DOHH2 (cell line): ENCODE data around the gene ENC1.

Experiments used
- H3F3A ChIP-seq: fragments of 200-600 bp; sonication (generic), shearing (Covaris generic); 2 replicates; pipeline ENCODE4 v1.6.0; 2016; ENCODE audit warnings: antibody characterized with exemption, mild to moderate bottlenecking; ENCODE audit not compliant: control insufficient read depth, insufficient read depth
- H3K27ac ChIP-seq: fragments of 200-600 bp; sonication (generic); 2 replicates; pipeline ENCODE4 v1.5.1; 2014; ENCODE audit warnings: low read depth, mild to moderate bottlenecking, low read length, moderate library complexity
- H3K27me3 ChIP-seq: fragments of 200-600 bp; sonication (generic); 2 replicates; pipeline ENCODE4 v1.6.1; 2014; ENCODE audit warnings: mild to moderate bottlenecking, low read length, mixed read lengths; ENCODE audit not compliant: control insufficient read depth
- H3K36me3 ChIP-seq: fragments of 200-600 bp; sonication (generic); 2 replicates; pipeline ENCODE4 v1.6.1; 2014; ENCODE audit warnings: mild to moderate bottlenecking, low read length, moderate library complexity, mixed read lengths; ENCODE audit not compliant: control insufficient read depth
- H3K4me1 ChIP-seq: fragments of 200-600 bp; sonication (generic); 2 replicates; pipeline ENCODE4 v1.6.1; 2014; ENCODE audit warnings: mild to moderate bottlenecking, low read length, mixed read lengths; ENCODE audit not compliant: control insufficient read depth
- H3K4me2 ChIP-seq: fragments of 200-600 bp; sonication (generic); 2 replicates; pipeline ENCODE4 v1.6.0; 2014; ENCODE audit warnings: mild to moderate bottlenecking, low read length, moderate library complexity
- H3K4me3 ChIP-seq: fragments of 200-600 bp; sonication (generic); 2 replicates; pipeline ENCODE4 v1.5.1; 2014; ENCODE audit warnings: mild to moderate bottlenecking, low read length, mixed read lengths
- H3K79me2 ChIP-seq: fragments of 200-600 bp; sonication (generic); 2 replicates; pipeline ENCODE4 v1.6.1; 2014; ENCODE audit warnings: mild to moderate bottlenecking, low read length, mixed read lengths; ENCODE audit not compliant: control insufficient read depth
- H3K9me2 ChIP-seq: fragments of 200-600 bp; sonication (generic); replicated peaks from 2 replicates; pipeline ENCODE4 v1.6.1; 2014; ENCODE audit warnings: mild to moderate bottlenecking, low read length, mixed read lengths; ENCODE audit not compliant: control insufficient read depth
- H3K9me3 ChIP-seq: fragments of 200-600 bp; sonication (generic); 2 replicates; pipeline ENCODE4 v1.6.1; 2014; ENCODE audit warnings: antibody characterized with exemption, low read length, mixed read lengths; ENCODE audit not compliant: control insufficient read depth, insufficient read depth
- H4K20me1 ChIP-seq: fragments of 200-600 bp; sonication (generic); 2 replicates; pipeline ENCODE4 v1.6.0; 2014; ENCODE audit warnings: low read depth, mild to moderate bottlenecking, antibody characterized with exemption, low read length, moderate library complexity; ENCODE audit not compliant: control insufficient read depth, insufficient read depth
- EZH2phosphoT487 ChIP-seq: fragments of 200-600 bp; sonication (generic); IDR thresholded peaks from 2 replicates; pipeline ENCODE4 v1.6.1; 2017; ENCODE audit warnings: borderline replicate concordance, mild to moderate bottlenecking, antibody characterized with exemption, low read length, moderate library complexity, mixed read lengths
- TF ChIP-seq, protein P1 (sequence below): fragments of 200-600 bp; sonication (generic); IDR thresholded peaks from one replicate; pipeline ENCODE4 v1.5.1; 2014; ENCODE audit warnings: antibody characterized with exemption, mild to moderate bottlenecking, low read depth, low read length; ENCODE audit not compliant: poor library complexity, severe bottlenecking

ENC1 gene

DNA sequence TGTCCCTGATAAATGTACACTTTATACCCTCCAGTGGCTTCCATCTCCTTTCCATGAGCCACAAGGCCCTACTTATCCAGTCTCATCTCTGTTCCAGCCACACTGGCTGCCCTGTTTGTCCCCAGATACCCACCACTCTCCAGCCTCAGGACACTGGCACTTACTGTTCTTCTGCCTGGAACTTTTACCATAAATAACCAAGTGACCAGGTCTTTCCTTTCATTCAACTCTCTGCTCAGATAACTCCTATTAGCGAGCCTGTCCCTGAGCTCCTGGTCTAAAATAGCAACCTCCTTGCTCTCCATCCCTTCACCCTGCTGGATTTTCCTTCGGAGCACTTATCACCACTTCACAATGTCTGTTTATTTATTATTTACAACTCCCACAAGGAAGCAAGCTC, 16.6 kb upstream of the ENC1 start:
- Histone ChIP-seq H3K9me3 (no peaks in the 10 kb centered on the region), H3K4me2 (no peak overlapping the region), H3K27me3 (peaks cover 11% of the 10 kb centered on the region), H3K36me3 (no peaks in the 10 kb centered on the region), H3K4me3 (no peak overlapping the region), H3K79me2 (no peaks in the 10 kb centered on the region), H3K27ac (no peak overlapping the region), H3K4me1 (no peaks in the 10 kb centered on the region), H3F3A (no peaks in the 10 kb centered on the region), H4K20me1 (no peaks in the 10 kb centered on the region), H3K9me2 (no peaks in the 10 kb centered on the region)
- TF ChIP-seq, protein P1, sequence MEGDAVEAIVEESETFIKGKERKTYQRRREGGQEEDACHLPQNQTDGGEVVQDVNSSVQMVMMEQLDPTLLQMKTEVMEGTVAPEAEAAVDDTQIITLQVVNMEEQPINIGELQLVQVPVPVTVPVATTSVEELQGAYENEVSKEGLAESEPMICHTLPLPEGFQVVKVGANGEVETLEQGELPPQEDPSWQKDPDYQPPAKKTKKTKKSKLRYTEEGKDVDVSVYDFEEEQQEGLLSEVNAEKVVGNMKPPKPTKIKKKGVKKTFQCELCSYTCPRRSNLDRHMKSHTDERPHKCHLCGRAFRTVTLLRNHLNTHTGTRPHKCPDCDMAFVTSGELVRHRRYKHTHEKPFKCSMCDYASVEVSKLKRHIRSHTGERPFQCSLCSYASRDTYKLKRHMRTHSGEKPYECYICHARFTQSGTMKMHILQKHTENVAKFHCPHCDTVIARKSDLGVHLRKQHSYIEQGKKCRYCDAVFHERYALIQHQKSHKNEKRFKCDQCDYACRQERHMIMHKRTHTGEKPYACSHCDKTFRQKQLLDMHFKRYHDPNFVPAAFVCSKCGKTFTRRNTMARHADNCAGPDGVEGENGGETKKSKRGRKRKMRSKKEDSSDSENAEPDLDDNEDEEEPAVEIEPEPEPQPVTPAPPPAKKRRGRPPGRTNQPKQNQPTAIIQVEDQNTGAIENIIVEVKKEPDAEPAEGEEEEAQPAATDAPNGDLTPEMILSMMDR = no peak
- TF ChIP-seq EZH2phosphoT487 = no peak

GRCh38 chr5:74655716-74656115, 15.2 kb upstream of the ENC1 start:
- Histone ChIP-seq H4K20me1 (no peaks in the 10 kb centered on the region), H3K4me3 (no peak overlapping the region), H3K4me2 (no peak overlapping the region), H3K9me2 (no peaks in the 10 kb centered on the region), H3K27me3 (peaks cover 11% of the 10 kb centered on the region), H3K9me3 (no peaks in the 10 kb centered on the region), H3F3A (no peaks in the 10 kb centered on the region), H3K79me2 (no peaks in the 10 kb centered on the region), H3K27ac (no peak overlapping the region), H3K36me3 (no peaks in the 10 kb centered on the region), H3K4me1 (no peaks in the 10 kb centered on the region)
- TF ChIP-seq, protein P1 = no peak
- no peak for TF ChIP-seq EZH2phosphoT487

- Histone ChIP-seq H3K4me1 (no peaks in the 10 kb centered on the region), H3K79me2 (no peaks in the 10 kb centered on the region), H3K4me3 (no peak overlapping the region), H3K9me2 (no peaks in the 10 kb centered on the region), H3K9me3 (no peaks in the 10 kb centered on the region), H3K27me3 (peaks cover 7% of the 10 kb centered on the region), H3F3A (no peaks in the 10 kb centered on the region), H3K36me3 (no peaks in the 10 kb centered on the region), H3K4me2 (no peak overlapping the region), H4K20me1 (no peaks in the 10 kb centered on the region), H3K27ac (no peak overlapping the region)
- TF ChIP-seq, protein P1 = no peak
- TF ChIP-seq EZH2phosphoT487 = no peak
Measured at GRCh38 chr5:74655206-74655605, 14.7 kb upstream of the ENC1 start.

DNA sequence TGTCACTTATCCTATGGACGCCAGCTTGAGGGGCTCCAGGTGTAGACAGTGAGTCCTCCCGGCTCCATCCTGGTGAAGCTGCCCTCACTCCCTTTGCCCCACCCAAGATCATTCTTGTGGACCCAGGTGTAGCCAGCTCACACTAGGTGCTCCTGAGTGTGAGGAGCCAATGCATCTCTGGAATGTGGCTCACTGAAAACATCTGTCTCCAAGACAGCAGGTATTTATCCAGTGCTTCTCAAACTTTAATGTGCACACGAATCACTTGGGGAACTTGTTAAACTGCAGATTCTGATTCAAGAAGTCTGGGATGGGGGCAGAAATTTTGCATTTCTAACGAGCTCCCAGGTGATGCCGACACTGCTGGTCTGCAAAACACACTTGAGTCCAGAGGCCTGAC, 13.5 kb upstream of the ENC1 start:
- Histone ChIP-seq H3K27ac (no peak overlapping the region), H3K9me3 (no peaks in the 10 kb centered on the region), H3K27me3 (0 out of 2 replicates have a peak, but pooled peaks cover 4% of the 10 kb centered on the region), H4K20me1 (no peaks in the 10 kb centered on the region), H3K9me2 (no peaks in the 10 kb centered on the region), H3K4me1 (no peaks in the 10 kb centered on the region), H3K4me3 (no peak overlapping the region), H3K79me2 (no peaks in the 10 kb centered on the region), H3F3A (no peaks in the 10 kb centered on the region), H3K4me2 (no peak overlapping the region), H3K36me3 (no peaks in the 10 kb centered on the region)
- TF ChIP-seq EZH2phosphoT487 = no peak
- TF ChIP-seq, protein P1 = no peak
